HEK293 (cell line): Measurements from ENCODE around the gene CACNA1G.

Source experiments
- CTCF ChIA-PET: fragments of 350-600 bp; formaldehyde crosslinking; extraction: SDS; loops from one replicate; lab custom pipeline; 2021; ENCODE audit warnings: antibody characterized with exemption; lab: Yijun Ruan, JAX
- POLR2A ChIA-PET: fragments of 300-600 bp; formaldehyde crosslinking; extraction: SDS; loops from one replicate; lab custom pipeline; 2020; ENCODE audit warnings: antibody characterized with exemption, inconsistent platforms; lab: Yijun Ruan, JAX
- H3K27ac ChIP-seq: fragments of 200-500 bp; sonication (Bioruptor generic); 2 replicates; pipeline ENCODE4 v1.5.1; 2014; ENCODE audit warnings: low read depth, low read length, control low read depth, inconsistent platforms; ENCODE audit errors: extremely low read depth
- H3K36me3 ChIP-seq, 2 experiments: fragments of 200-500 bp in 1 of 2; sonication (Bioruptor generic) in 1 of 2; 1 replicate in 1 of 2; 2 replicates in 1 of 2; pipeline ENCODE4 v1.5.1; 2014 to 2017; ENCODE audit warnings: inconsistent platforms in 2 of 2, low read length in 2 of 2; ENCODE audit not compliant: control insufficient read depth in 2 of 2, insufficient read depth in 1 of 2
- H3K4me1 ChIP-seq: fragments of 200-500 bp; sonication (Bioruptor generic); 2 replicates; pipeline ENCODE4 v1.5.1; 2014; ENCODE audit warnings: mild to moderate bottlenecking, low read length, inconsistent platforms; ENCODE audit not compliant: control insufficient read depth, insufficient read depth
- H3K4me3 ChIP-seq: 2 replicates; pipeline ENCODE4 v1.5.1; 2011; ENCODE audit warnings: low read depth, mild to moderate bottlenecking, control low read depth, low read length, moderate library complexity
- H3K9me3 ChIP-seq: fragments of 200-500 bp; sonication (Bioruptor generic); 2 replicates; pipeline ENCODE4 v1.5.1; 2014; ENCODE audit warnings: low read depth, low read length, inconsistent platforms; ENCODE audit not compliant: control insufficient read depth, insufficient read depth
- GLIS1 ChIP-seq: fragments of 450-650 bp; formaldehyde crosslinking; IDR thresholded peaks from 2 replicates; pipeline ENCODE4 v1.5.1; 2016; ENCODE audit warnings: missing biosample characterization, missing genetic modification characterization
- KLF1 ChIP-seq: fragments of 450-650 bp; formaldehyde crosslinking; IDR thresholded peaks from 2 replicates; pipeline ENCODE4 v1.5.1; 2016; ENCODE audit warnings: missing biosample characterization, missing genetic modification characterization
- SP2 ChIP-seq: fragments of 450-650 bp; formaldehyde crosslinking; IDR thresholded peaks from 2 replicates; pipeline ENCODE4 v1.5.1; 2016; ENCODE audit warnings: missing biosample characterization, missing genetic modification characterization
- YY2 ChIP-seq: fragments of 450-650 bp; formaldehyde crosslinking; IDR thresholded peaks from 2 replicates; pipeline ENCODE4 v1.5.1; 2016; ENCODE audit warnings: missing biosample characterization, missing genetic modification characterization
- ZBTB7A ChIP-seq: fragments of 450-650 bp; formaldehyde crosslinking; IDR thresholded peaks from 2 replicates; pipeline ENCODE4 v1.5.1; 2016; ENCODE audit warnings: low read depth, missing biosample characterization, missing genetic modification characterization
- ZFP37 ChIP-seq: fragments of 450-650 bp; formaldehyde crosslinking; IDR thresholded peaks from 2 replicates; pipeline ENCODE4 v1.5.1; 2016; ENCODE audit warnings: missing biosample characterization, missing genetic modification characterization
- ZFP41 ChIP-seq: fragments of 450-650 bp; formaldehyde crosslinking; IDR thresholded peaks from 2 replicates; pipeline ENCODE4 v1.5.1; 2016; ENCODE audit warnings: missing biosample characterization, missing genetic modification characterization, borderline replicate concordance
- ZNF146 ChIP-seq: fragments of 450-650 bp; formaldehyde crosslinking; IDR thresholded peaks from 2 replicates; pipeline ENCODE4 v1.5.1; 2016; ENCODE audit warnings: missing biosample characterization, missing genetic modification characterization
- ZNF37A ChIP-seq: fragments of 450-650 bp; IDR thresholded peaks from 2 replicates; pipeline ENCODE4 v1.5.1; 2018; ENCODE audit warnings: missing biosample characterization, missing genetic modification characterization
- ZNF654 ChIP-seq: fragments of 450-650 bp; formaldehyde crosslinking; IDR thresholded peaks from 2 replicates; pipeline ENCODE4 v1.5.1; 2016; ENCODE audit warnings: low read depth, missing biosample characterization, missing genetic modification characterization
- TF ChIP-seq, protein P1 (sequence below): fragments of 450-650 bp; formaldehyde crosslinking; IDR thresholded peaks from 2 replicates; pipeline ENCODE4 v1.5.1; 2016; ENCODE audit warnings: missing biosample characterization, missing genetic modification characterization
- TF ChIP-seq, protein P2 (sequence below): fragments of 450-650 bp; formaldehyde crosslinking; optimal IDR thresholded peaks from 2 replicates; pipeline ENCODE3; 2016; ENCODE audit warnings: missing biosample characterization, mild to moderate bottlenecking, missing genetic modification characterization
- TF ChIP-seq, protein P3 (sequence below): fragments of 450-650 bp; formaldehyde crosslinking; IDR thresholded peaks from 2 replicates; pipeline ENCODE4 v1.5.1; 2016; ENCODE audit warnings: missing biosample characterization, missing genetic modification characterization

Gene CACNA1G

DNA sequence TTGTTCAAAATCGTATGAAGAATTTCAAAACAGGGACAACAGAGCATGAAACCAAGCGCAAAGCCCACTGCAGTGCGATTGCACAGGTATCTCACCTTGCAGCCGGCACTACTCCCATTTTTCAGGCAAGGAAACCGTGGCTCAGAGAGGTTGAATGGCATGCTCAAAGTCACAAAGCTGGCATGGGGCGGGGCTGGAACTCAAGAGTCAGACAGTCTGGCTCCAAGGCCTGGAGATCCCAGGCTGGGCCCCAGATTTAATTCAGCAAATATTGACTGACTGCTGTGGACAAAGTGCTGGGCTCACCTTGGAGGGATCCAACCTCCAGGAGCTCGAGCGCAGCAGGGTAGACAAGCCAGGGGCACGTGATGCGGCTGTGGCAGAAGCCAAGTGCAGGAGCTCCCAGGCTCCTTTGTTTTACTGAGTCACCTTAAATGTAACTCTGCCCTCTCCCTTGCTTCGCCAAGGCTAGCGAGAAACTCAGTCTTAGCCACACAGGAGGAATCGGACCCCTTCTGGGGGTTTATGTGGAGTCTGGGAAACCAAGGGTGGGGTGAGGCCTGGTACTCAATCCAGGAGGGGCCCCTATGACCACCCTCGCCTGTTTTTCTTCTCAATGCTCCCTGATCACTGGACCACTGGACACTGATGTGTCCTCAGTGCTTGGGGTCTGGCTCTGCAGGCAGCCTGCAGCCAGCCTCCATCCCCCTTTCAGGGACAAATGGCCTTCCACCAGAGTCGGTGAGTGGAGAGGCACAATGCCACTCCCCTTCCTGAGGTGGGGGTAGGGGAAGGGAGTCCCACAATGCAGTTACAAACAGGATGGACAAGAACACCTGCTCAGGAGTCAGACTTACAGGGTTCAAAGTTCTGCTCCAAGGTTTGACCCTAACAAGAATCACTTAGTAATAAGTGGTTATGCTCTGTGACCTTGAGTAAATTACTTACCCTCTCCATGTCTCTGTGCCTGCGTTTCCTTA lies 17.4 kb upstream of the CACNA1G start:
- Histone ChIP-seq H3K27ac (no peak overlapping the region), H3K4me1 (peaks cover 16% of the 10 kb centered on the region), H3K9me3 (no peaks in the 10 kb centered on the region), H3K4me3 (no peak overlapping the region), H3K36me3 (no peaks in the 10 kb centered on the region)
- CTCF ChIA-PET: interaction anchor here (0.5 to 6.7 kb wide), 16 partner anchors 8 to 421 kb away, joined by 3 to 58 read pairs (median 4); no protein-coding TSS in a partner anchor
- TF ChIP-seq, protein P1, sequence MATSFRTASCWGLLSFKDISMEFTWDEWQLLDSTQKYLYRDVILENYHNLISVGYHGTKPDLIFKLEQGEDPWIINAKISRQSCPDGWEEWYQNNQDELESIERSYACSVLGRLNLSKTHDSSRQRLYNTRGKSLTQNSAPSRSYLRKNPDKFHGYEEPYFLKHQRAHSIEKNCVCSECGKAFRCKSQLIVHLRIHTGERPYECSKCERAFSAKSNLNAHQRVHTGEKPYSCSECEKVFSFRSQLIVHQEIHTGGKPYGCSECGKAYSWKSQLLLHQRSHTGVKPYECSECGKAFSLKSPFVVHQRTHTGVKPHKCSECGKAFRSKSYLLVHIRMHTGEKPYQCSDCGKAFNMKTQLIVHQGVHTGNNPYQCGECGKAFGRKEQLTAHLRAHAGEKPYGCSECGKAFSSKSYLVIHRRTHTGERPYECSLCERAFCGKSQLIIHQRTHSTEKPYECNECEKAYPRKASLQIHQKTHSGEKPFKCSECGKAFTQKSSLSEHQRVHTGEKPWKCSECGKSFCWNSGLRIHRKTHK (tag by site-specific recombination): no peak
- TF ChIP-seq ZFP37 (no peak), ZNF146 (tag by site-specific recombination) (no peak), GLIS1 (tag by site-specific recombination) (no peak)
- POLR2A ChIA-PET: interaction anchor here (1.4 to 2.9 kb wide), 4 partner anchors 8 to 64 kb away, joined by 4 to 12 read pairs (median 4); partner anchors contain the start of gene EPN3

DNA sequence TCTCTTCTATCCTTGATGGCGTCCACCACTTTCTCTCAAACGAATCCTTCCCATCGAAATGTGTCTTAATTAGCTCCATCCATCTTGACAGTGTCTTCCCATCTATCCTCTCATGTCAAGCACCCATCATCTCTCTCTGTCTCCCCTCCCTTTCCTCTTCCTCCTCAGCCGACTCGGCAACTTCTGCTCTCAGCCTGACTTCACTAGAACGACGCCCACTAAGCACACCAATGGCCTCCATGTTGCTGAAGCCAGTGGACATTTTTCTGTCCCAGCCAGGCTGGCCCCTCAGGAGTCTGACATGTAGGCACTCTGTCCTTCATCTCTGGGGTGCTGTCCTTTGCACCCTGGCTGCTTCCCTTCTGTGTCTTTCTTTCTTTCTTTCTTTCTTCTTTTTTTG lies 16.0 kb upstream of the CACNA1G start:
- Histone ChIP-seq H3K4me3 (no peak overlapping the region), H3K27ac (no peak overlapping the region), H3K9me3 (no peaks in the 10 kb centered on the region), H3K36me3 (peaks cover 0 to 7% of the 10 kb centered on the region in 2 experiments; a peak in 1 of 3 replicates), H3K4me1 (peaks cover 16% of the 10 kb centered on the region)
- TF ChIP-seq YY2 (0 out of 2 replicates have a peak, but pooled peaks have one; percentile 26), SP2 (tag by site-specific recombination) (no peak), ZNF654 (tag by site-specific recombination) (no peak), ZBTB7A (tag by site-specific recombination) (no peak), ZFP41 (tag by site-specific recombination) (no peak), ZNF37A (tag by site-specific recombination) (no peak), KLF1 (tag by site-specific recombination) (no peak)
- TF ChIP-seq, protein P2, sequence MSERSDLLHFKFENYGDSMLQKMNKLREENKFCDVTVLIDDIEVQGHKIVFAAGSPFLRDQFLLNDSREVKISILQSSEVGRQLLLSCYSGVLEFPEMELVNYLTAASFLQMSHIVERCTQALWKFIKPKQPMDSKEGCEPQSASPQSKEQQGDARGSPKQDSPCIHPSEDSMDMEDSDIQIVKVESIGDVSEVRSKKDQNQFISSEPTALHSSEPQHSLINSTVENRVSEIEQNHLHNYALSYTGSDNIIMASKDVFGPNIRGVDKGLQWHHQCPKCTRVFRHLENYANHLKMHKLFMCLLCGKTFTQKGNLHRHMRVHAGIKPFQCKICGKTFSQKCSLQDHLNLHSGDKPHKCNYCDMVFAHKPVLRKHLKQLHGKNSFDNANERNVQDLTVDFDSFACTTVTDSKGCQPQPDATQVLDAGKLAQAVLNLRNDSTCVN (tag by site-specific recombination): no peak
- POLR2A ChIA-PET: no interaction called here
- CTCF ChIA-PET: interaction anchor here (1.5 to 6.7 kb wide), 3 partner anchors 43 to 82 kb away, joined by 3 to 58 read pairs (median 14); no protein-coding TSS in a partner anchor

DNA sequence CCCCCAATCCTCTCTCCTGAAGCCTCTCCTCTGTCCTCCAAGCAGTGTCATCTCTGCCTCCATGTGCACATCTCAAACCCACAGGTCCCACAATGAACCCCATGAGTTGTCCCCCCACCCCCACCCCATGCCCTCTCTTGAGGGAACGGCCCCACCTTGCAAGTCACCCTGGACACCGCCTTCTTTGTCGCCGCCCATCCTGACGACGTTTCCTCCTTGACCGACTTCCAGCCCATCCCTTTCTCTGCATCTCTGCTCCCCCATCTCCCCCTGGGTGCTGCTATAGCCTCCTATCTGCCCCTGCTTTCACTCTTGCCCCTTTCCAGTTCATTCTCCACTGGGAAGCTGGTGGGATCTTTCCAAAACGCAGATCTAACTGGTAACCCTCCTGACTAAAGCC lies 15.2 kb upstream of the CACNA1G start:
- no peak for TF ChIP-seq ZFP41 (tag by site-specific recombination)
- TF ChIP-seq, protein P3, sequence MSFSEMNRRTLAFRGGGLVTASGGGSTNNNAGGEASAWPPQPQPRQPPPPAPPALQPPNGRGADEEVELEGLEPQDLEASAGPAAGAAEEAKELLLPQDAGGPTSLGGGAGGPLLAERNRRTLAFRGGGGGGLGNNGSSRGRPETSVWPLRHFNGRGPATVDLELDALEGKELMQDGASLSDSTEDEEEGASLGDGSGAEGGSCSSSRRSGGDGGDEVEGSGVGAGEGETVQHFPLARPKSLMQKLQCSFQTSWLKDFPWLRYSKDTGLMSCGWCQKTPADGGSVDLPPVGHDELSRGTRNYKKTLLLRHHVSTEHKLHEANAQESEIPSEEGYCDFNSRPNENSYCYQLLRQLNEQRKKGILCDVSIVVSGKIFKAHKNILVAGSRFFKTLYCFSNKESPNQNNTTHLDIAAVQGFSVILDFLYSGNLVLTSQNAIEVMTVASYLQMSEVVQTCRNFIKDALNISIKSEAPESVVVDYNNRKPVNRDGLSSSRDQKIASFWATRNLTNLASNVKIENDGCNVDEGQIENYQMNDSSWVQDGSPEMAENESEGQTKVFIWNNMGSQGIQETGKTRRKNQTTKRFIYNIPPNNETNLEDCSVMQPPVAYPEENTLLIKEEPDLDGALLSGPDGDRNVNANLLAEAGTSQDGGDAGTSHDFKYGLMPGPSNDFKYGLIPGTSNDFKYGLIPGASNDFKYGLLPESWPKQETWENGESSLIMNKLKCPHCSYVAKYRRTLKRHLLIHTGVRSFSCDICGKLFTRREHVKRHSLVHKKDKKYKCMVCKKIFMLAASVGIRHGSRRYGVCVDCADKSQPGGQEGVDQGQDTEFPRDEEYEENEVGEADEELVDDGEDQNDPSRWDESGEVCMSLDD (tag by site-specific recombination): 0 out of 2 replicates have a peak, but pooled peaks have one; percentile 12
- peaks cover 16% of the 10 kb centered on the region for H3K4me1 ChIP-seq
- H3K9me3 ChIP-seq: no peaks in the 10 kb centered on the region
- peaks cover 0 to 12% of the 10 kb centered on the region in 2 experiments; a peak in 1 of 3 replicates for H3K36me3 ChIP-seq
- no peak overlapping the region for H3K27ac ChIP-seq
- no peak overlapping the region for H3K4me3 ChIP-seq
- POLR2A ChIA-PET: no interaction called here
- CTCF ChIA-PET: interaction anchor here (0.6 to 6.7 kb wide), 5 partner anchors 15 to 140 kb away, joined by 3 to 58 read pairs (median 3); no protein-coding TSS in a partner anchor
